SH-SY5Y (cell line): ENCODE measurements around the gene MTCH1.

Experiments used
- GATA2 ChIP-seq: IDR thresholded peaks from 2 replicates; pipeline ENCODE4 v1.6.1; 2011; ENCODE audit warnings: mild to moderate bottlenecking, low read depth, low read length
- GATA3 ChIP-seq: IDR thresholded peaks from 2 replicates; pipeline ENCODE4 v1.6.1; 2011; ENCODE audit warnings: low read depth, mild to moderate bottlenecking, low read length, moderate library complexity

DNA sequence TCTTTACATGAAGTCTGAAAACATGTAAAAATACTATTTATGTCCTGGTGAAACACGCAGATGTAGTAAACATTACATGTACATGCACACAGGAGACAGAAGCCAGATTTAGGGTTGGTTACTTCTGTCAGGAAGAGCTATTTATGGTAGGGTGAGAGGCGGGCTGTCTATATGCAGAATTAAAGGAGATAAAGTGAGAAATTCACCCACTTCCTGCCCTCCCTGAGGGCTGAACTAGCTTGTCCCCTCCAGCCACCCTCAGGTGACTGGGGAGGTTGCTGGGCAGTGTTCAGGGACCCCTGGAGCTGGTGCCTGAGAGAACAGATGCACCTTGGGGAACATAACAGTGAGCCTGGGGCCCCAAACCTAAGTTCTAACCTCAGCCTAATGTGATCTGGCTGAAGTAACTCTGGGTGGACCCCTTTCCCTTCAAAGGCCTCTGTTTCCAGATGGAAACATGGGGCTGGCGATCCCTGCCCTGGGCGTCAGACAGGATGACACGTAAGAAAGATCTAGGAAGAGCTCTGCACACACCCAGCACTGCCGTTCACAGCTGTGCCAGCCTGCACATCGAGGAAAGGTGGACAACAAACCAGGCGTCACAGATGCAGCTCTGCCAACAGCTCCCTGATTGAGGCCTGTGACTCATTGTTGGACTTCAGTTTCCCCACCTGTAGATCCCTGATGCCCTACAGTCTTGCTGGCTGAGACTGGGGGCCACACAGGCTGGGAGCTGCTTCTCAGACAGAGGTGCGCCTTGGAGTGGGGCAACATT, 30.1 kb downstream of the MTCH1 start:
- no peak for TF ChIP-seq GATA3
- TF ChIP-seq GATA2: no peak
